GM19239 (cell line): ENCODE results near the gene FADS2.
"Not testable (repeated sequence)": the region's sequence is repeated elsewhere in the genome, so short reads cannot be mapped to it uniquely, and the experiment has no call there.

Experiments used
- DNase-seq: peaks from one replicate; pipeline ENCODE4 v3.0.0; 2011; ENCODE audit warnings: low spot score; ENCODE audit not compliant: insufficient read length
- FAIRE-seq: peaks from 2 replicates; lab custom pipeline; 2011; peaks lifted over from hg19 to GRCh38; lab: Jason Lieb, UNC

Gene FADS2

GRCh38 chr11:61864814-61865775 lies 37.0 kb downstream of the FADS2 start:
- FAIRE-seq (no peak), DNase-seq (no peak)

DNA sequence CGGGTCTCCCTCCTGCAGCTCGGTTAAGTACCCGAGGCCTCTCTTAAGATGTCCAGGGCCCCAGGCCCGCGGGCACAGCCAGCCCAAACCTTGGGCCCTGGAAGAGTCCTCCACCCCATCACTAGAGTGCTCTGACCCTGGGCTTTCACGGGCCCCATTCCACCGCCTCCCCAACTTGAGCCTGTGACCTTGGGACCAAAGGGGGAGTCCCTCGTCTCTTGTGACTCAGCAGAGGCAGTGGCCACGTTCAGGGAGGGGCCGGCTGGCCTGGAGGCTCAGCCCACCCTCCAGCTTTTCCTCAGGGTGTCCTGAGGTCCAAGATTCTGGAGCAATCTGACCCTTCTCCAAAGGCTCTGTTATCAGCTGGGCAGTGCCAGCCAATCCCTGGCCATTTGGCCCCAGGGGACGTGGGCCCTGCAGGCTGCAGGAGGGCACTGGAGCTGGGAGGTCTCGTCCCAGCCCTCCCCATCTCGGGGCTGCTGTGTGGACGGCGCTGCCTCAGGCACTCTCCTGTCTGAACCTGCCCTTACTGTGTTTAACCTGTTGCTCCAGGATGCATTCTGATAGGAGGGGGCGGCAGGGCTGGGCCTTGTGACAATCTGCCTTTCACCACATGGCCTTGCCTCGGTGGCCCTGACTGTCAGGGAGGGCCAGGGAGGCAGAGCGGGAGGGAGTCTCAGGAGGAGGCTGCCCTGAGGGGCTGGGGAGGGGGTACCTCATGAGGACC lies 38.3 kb downstream of the FADS2 start:
- no peak for FAIRE-seq
- DNase-seq = no peak

DNA sequence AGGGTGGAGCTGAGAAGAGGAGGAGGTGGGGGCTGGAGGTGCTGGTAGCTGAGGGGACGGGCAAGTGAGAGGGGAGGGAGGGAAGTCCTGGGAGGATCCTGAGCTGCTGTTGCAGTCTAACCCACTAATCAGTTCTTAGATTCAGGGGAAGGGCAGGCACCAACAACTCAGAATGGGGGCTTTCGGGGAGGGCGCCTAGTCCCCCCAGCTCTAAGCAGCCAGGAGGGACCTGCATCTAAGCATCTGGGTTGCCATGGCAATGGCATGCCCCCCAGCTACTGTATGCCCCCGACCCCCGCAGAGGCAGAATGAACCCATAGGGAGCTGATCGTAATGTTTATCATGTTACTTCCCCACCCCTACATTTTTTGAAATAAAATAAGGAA lies 38.9 kb downstream of the FADS2 start:
- FAIRE-seq = no peak
- no peak for DNase-seq

GRCh38 chr11:61868571-61869428 lies 40.7 kb downstream of the FADS2 start:
- FAIRE-seq = no peak
- DNase-seq = no peak

GRCh38 chr11:61869429-61869707 lies 41.3 kb downstream of the FADS2 start:
- FAIRE-seq (no peak), DNase-seq (no peak)

GRCh38 chr11:61869708-61870451 lies 41.8 kb downstream of the FADS2 start:
- no peak for FAIRE-seq

DNA sequence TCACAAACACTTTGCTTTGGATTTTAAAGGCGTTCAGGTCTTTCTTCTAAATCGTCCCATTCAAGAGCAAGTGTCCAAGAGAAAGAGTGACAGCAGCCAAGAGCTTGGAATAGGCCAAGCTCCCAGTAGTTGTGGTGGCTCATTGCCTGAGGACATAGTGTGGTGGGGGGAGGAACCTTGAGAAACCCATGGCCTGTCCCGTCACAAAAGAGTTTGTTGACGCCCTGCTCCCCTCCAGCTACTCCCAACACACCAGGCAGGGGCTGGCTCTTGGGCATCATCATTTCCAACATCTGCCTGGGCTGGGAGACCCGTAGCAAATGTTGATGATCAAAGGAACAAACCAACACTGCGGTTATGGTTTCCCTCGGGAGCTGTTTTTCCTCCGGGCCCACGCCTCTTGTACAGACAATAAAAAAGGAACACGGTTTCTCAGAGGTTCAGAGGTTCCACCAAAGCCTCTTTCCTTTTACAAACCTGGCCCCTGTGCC lies 42.5 kb downstream of the FADS2 start:
- DNase-seq (no peak), FAIRE-seq (no peak)

More at GRCh38 chr11:61869708-61870451, 41.8 kb downstream of the FADS2 start:
- no peak for DNase-seq

- FAIRE-seq (no peak), DNase-seq (peak; percentile 82)
These were observed 43.1 kb downstream of the FADS2 start for GRCh38 chr11:61871158-61871597.

- no peak for FAIRE-seq
- DNase-seq = no peak
These were observed 45.0 kb downstream of the FADS2 start for GRCh38 chr11:61872935-61873565.

DNA sequence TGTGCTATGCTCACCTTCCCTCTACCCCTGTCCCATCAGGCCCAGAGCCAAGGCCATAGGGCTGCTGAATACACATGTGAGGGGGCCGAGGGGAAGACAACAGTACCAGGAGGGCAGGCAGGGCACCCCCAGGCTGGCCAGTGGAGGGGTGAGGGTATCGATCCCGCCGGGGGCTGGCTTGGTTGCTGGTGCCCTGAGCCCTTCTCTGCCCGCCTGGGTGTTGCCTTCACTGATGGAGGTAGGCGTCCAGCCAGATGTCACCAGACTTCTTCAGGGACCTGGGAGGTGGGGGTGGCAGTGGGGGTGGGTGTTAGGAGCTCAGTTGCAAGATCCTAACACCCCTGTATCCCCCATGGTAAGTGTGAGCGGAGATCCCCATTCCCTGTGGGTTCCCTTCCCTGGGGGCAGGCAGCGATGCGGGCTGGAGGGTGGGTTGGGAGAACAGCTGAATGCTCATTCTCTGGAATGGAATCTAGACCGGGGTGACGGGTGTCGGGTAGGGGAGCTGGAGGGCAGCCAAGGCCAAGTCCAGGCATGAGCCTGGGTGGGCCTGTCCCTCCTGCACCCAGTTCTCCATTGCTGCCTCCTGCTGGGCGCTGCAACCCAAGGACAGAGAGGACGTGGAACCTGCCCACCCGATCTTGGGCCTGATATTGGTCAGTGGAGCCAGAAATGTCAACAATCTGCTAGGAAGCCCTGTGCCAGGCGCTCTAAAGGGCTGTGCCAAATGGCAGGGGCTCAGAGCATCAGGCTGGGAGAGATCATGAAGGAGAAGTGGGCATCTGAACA lies 45.7 kb downstream of the FADS2 start:
- FAIRE-seq (no peak), DNase-seq (no peak)

DNA sequence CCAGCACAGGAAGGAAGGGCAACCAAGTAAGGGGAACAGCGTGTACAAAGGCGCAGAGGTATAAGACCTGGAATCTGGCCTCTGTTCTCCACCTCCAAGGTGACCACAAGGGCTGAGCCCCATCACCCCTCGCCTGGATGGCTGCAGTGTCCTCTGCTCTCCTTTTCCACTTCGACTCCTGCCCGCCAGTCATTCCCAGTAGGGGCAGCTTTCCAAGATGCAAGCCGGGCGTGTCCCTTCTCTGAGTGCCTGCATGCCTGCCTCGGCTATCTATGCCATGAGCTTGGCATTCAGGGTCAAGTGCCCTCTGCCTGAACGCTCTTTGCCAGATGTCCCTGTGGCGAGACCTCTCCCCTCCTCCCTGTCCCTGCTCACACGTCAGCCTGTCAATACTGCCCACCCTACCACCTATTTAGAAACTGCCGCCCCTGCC lies 46.3 kb downstream of the FADS2 start:
- no peak for DNase-seq
- no peak for FAIRE-seq

- FAIRE-seq (no peak), DNase-seq (no peak)
These were observed 46.8 kb downstream of the FADS2 start for GRCh38 chr11:61874853-61875252.

GRCh38 chr11:61875698-61876097 lies 47.6 kb downstream of the FADS2 start:
- no peak for FAIRE-seq

GRCh38 chr11:61879152-61879551 lies 51.1 kb downstream of the FADS2 start:
- FAIRE-seq (no peak), DNase-seq (no peak)

More at GRCh38 chr11:61875698-61876097, 47.6 kb downstream of the FADS2 start:
- no peak for DNase-seq

- FAIRE-seq (peak; percentile 74), DNase-seq (no peak)
These were observed 51.9 kb downstream of the FADS2 start for GRCh38 chr11:61880031-61880430.

DNA sequence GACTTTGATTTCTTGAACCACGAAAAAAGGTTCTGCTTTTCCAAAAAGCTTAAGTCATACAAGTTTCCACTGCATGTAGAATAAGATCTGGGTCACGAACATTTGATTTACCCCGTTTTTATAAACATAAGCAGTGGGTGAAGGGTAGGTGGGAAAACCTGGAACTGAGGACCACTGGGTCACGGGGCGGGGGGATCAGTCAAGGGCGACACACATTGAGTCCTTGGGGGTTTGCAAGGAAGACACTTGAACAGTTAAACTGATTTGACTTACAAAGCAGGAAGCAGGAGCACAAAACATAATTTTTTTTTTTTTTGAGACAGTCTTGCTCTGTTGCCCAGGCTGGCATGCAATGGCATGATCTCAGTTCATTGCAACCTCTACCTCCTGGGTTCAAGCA lies 52.4 kb downstream of the FADS2 start:
- DNase-seq = no peak
- peak; percentile 21 for FAIRE-seq

DNA sequence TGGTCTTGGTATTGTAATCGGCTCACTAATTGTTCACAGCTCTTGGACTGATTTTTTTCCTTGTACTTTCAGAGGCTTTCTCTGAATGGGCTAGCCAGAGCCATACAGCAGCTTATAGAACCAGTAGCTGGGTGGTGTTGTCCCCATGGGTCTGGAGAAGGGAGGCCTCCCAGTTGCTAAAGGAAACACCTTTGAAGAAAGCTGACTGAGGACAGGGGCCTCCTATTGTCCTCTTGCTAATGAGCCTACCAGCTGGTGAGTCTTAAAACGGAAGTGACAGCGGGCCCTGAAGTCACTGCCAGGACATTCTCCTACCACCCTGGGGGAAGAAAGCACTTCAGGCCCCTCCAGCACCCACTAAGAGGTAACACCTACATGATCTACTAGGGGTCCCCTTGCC lies 53.3 kb downstream of the FADS2 start:
- FAIRE-seq (no peak), DNase-seq (no peak)

- FAIRE-seq = not testable (repeated sequence)
These were observed 54.2 kb downstream of the FADS2 start for GRCh38 chr11:61882267-61882666.

More at GRCh38 chr11:61882267-61882666, 54.2 kb downstream of the FADS2 start:
- not testable (repeated sequence) for DNase-seq
